HepG2 (cell line): ENCODE measurements around the gene RPS25. TPM values are rescaled to one million over a fixed set of nuclear protein-coding genes. Genes with fewer than 3 reads are reported as not detected.

Experiments
- ATF4 ChIP-seq, 2 experiments: fragments of 450-650 bp in 1 of 2; sonication (generic) in 1 of 2; formaldehyde crosslinking; IDR thresholded peaks; 2 replicates each; pipeline versions ENCODE4 v1.5.0 to v1.8.0; 2020 to 2022; ENCODE audit warnings: mild to moderate bottlenecking in 1 of 2, missing genetic modification reagents in 1 of 2
- KDM5A ChIP-seq: fragments of 200-600 bp; sonication (generic); IDR thresholded peaks from 2 replicates; pipeline ENCODE4 v1.7.0; 2018; ENCODE audit warnings: antibody characterized with exemption, mild to moderate bottlenecking, low read length, borderline replicate concordance
- POLR2G ChIP-seq: fragments of 200-400 bp; formaldehyde crosslinking; IDR thresholded peaks from 2 replicates; pipeline ENCODE4 v1.6.1; 2018; ENCODE audit warnings: mild to moderate bottlenecking, low read depth, low read length, moderate library complexity
- SMYD3 ChIP-seq: sonication (generic); formaldehyde crosslinking; IDR thresholded peaks from 2 replicates; pipeline ENCODE4 v1.8.1; 2023; ENCODE audit warnings: mild to moderate bottlenecking, missing genetic modification reagents
- TOPORS ChIP-seq: sonication (generic); formaldehyde crosslinking; IDR thresholded peaks from 2 replicates; pipeline ENCODE4 v1.8.0; 2023; ENCODE audit warnings: mild to moderate bottlenecking, missing genetic modification reagents
- ZBTB38 ChIP-seq: sonication (generic); formaldehyde crosslinking; IDR thresholded peaks from 2 replicates; pipeline ENCODE4 v1.5.1; 2020; ENCODE audit warnings: mild to moderate bottlenecking, missing genetic modification reagents
- ZNF609 ChIP-seq: sonication (generic); formaldehyde crosslinking; IDR thresholded peaks from 2 replicates; pipeline ENCODE4 v1.4.0; 2020; ENCODE audit warnings: mild to moderate bottlenecking, missing genetic modification reagents, borderline replicate concordance
- ZNF749 ChIP-seq: sonication (generic); formaldehyde crosslinking; IDR thresholded peaks from 2 replicates; pipeline ENCODE4 v1.8.0; 2022; ENCODE audit warnings: mild to moderate bottlenecking, missing genetic modification reagents, moderate library complexity, borderline replicate concordance
- ZSCAN29 ChIP-seq: sonication (generic); formaldehyde crosslinking; conservative IDR thresholded peaks from 2 replicates; pipeline ENCODE4 v1.4.0; 2020; ENCODE audit warnings: mild to moderate bottlenecking, missing genetic modification reagents
- polyA plus RNA-seq, 8 experiments: library from polyadenylated mRNA; depleted of rRNA in 3 of 8; stranded (reverse) in 7 of 8; unstranded in 1 of 8; fragments of >200 nt; fragmentation: Illumina TruSeq in 4 of 8; extraction: Trizol in 4 of 8; gene quantifications; 2 replicates each; pipeline versions ENCODE4 v1.2.1 to v1.2.3, GENCODE V29; 2011 to 2016; ENCODE audit warnings: low read depth in 4 of 8, missing spikeins in 1 of 8, mixed read lengths in 1 of 8; ENCODE audit not compliant: insufficient read depth in 1 of 8
- total RNA-seq, 5 experiments: library from RNA; depleted of rRNA; stranded (reverse); fragments of >200 nt; fragmentation: Illumina TruSeq; extraction: Trizol; gene quantifications; 2 replicates each; pipeline ENCODE4 v1.2.3, GENCODE V29; 2016; ENCODE audit warnings: low read depth in 1 of 5

Gene RPS25
- total and polyA plus RNA-seq, 2 of the 13 experiments (the other 11 are each of a cell fraction or from before 2014, with no cell fraction given) = 839 to 1,415 TPM

GRCh38 chr11:119030029-119030328 is 11.8 kb upstream of the RPS25 start (continued):
- TF ChIP-seq ZNF609 (CRISPR knock-in tag) (no peak), POLR2G (no peak), TOPORS (no peak), SMYD3 (CRISPR knock-in tag) (no peak), ZSCAN29 (CRISPR knock-in tag) (no peak), ZNF749 (no peak), ZBTB38 (CRISPR knock-in tag) (no peak), KDM5A (peak; percentile 23; the same call in 1 of the 2 replicates), ATF4 (CRISPR knock-in tag; IDR thresholded peaks at IDR 0.05) (no peak)
